ENCODE data around the gene RAF1.

DNA sequence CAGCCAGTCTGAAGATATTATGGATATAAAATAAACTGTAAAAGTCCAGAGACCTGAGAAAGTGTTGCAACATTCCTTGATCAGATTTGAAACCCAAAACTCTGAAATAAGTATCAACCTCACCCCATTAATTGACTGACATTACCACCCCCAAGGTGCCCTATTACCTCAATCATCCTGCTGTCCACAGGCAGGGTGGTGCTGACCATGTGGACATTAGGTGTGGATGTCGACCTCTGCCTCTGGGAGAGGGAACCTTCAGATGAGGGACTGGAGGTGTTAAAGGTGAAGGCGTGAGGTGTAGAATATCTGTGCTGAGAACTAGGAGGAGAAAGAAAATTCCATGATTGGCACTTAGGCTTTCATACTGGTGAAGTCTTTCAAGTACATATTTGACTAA is 59.9 kb downstream of the RAF1 start:
- TF ChIP-seq LEF1 (IDR thresholded peaks at IDR 0.05; ENCODE audit: borderline replicate concordance), result no peak
- TF ChIP-seq SUZ12 (IDR thresholded peaks at IDR 0.05), result no peak

Data from HEK293T (cell line).